HUDEP-2 (cell line): ENCODE data around the gene PTPN14.

Experiments
- DNase-seq, 76 experiments: peaks; one replicate each; lab custom pipeline; 2025; ENCODE audit not compliant: unreplicated experiment in 76 of 76; lab: John Stamatoyannopoulos, UW

The PTPN14 gene

DNA sequence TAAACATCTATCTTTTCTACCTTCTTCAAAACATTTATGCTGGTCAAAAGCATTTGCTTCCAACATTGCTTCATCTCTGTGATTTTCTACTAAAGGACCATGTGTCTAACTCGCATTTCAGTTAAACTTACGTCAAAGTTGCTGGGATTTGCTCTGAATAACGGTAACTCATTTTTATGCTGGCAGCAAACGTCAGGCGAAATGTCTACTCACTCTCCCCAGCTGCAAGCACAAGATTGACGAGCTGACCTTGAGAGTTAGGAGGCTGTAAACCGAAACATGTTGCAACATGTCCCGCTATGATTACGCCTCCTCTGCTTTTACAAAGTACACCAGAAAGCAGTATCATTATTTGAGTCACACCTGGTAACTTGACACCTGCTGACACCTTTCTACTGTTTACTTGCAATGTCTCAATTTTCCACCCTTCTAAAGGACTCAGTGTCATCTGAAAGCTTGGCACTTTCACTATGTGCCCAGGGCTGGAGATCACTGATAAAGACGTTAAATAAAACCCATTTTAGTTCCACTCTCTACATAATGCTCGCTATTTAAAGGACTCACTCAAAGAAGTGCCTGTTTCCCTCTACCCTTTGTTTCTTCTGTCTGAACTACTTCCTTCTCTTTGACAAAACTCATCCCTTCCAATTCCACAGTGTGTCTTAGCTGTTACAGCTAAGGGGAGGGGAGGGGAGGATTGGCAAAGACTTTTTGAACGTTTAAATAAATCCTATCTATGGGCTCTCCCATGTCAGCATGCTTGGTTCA is 111.9 kb downstream of the PTPN14 start:
- peak in 5 of 76 experiments; percentile 3 to 27 (median 14) for DNase-seq

- DNase-seq = no peak
Measured at GRCh38 chr1:214438530-214438929, 112.9 kb downstream of the PTPN14 start.

GRCh38 chr1:214438075-214438474 is 113.3 kb downstream of the PTPN14 start:
- DNase-seq = no peak

DNA sequence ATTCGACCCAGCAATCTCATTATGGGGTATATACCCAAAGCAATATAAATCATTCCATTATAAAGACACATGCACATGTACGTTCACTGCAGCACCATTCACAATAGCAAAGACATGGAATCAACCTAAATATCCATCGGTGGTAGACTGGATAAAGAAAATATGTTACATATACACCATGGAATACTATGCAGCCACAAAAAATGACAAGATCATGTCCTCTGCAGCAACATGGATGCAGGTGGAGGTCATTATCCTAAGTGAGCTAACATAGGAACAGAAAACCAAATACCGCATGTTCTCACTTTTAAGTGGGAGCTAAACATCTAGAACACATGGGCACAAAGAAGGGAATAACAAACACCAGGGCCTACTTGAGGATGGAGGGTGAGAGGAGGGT is 115.5 kb downstream of the PTPN14 start:
- DNase-seq = no peak

- no peak for DNase-seq
Measured at GRCh38 chr1:214432245-214432644, 119.2 kb downstream of the PTPN14 start.

- no peak for DNase-seq
Measured at GRCh38 chr1:214429951-214430770, 121.2 kb downstream of the PTPN14 start.

DNA sequence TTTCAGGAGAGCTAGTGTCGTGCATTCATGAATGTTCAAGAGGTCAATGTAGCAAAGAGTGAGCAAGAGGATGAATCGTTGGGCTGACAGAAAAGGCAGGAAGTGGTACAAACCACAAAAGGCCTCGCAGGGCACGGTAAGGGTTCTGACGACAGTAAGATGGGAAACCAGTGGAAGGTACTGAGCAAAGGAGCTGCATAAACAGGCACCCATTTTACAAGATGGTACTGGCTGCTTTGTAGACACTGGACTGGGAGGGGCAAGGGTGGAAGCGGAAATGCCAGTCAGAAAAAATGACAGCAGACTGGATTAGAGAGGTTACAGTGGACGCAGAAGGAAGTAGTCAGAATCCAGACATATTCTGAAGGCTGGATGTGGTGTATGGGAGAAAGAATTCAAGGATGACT is 123.5 kb downstream of the PTPN14 start:
- DNase-seq = no peak

GRCh38 chr1:214426426-214426812 is 125.0 kb downstream of the PTPN14 start:
- no peak for DNase-seq

DNA sequence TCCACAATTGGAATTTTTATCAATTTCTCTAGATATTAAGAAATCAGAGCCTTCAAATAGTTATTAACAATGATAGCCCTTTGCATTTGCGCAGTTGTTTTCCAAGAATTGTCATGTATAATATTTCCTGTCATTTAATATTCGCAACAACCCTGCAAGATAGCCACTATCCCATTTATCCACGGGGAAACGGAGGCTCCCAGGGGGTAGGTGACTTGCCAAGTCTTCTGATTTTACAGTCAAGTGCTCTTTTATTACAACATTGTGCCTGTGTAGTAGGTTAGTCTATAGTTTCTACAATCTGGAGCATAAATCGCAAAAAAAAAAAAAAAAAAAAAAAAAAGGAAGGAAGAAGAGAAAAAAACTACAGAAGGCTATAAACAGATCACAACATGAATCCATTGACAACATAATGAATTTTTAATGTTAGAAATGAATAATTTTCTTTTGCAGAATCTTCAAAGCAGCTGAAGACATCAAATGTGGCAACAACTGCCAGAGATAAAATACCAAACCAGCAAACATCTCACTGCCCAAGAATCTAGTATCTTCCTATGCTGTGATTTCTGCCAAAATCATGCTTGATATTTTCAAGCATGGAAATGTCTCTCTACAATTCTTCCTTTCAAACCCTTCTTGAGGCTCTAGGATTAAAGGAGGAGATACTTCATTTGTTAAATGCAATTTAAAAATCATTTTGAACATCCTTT is 125.5 kb downstream of the PTPN14 start:
- DNase-seq = no peak

DNA sequence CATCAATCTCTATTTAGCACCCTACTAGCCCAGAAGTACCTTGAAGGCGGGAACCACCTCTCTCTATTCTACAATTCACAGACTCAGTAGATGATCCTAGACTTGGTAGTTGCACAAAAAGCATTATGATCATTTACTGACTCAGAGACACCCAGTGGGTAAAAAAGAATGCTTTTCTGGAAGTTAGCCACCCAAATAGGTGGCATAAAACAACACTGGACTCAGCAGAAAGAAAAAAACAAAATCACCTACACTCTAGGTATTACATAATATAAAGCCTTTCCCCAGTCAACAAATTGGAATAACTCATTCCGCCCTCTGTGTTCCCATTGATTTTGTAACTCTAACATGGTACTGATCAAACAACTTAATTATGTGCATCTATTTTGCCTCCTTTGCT is 126.3 kb downstream of the PTPN14 start:
- DNase-seq = no peak

- DNase-seq = no peak
Measured at GRCh38 chr1:214423045-214423444, 128.4 kb downstream of the PTPN14 start.

GRCh38 chr1:214422137-214422671 is 129.2 kb downstream of the PTPN14 start:
- DNase-seq = no peak

DNA sequence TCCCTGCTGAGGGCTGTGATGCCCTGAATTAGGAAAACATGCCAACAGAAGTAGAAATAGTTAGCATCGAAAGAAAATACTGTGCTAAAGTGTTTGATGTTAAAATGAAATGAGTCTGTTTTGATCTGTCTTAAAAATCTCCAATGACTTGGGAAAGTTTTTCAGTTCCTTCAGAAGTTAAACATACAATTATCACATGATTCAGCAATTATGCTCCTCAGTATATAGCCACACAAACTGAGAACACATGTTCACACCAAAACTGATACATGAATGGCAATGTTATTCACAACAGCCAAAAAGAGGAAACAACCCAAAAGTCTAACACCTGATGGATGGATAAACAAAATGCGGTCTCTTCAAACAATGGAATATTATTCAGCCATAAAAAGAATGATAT is 130.6 kb downstream of the PTPN14 start:
- DNase-seq = no peak

- DNase-seq = no peak
Measured at GRCh38 chr1:214420341-214420740, 131.1 kb downstream of the PTPN14 start.

- DNase-seq = peak in 39 of 76 experiments; percentile 1 to 72 (median 18)
Measured at GRCh38 chr1:214419650-214420049, 131.8 kb downstream of the PTPN14 start.

GRCh38 chr1:214418391-214418790 is 133.0 kb downstream of the PTPN14 start:
- no peak for DNase-seq

- DNase-seq = no peak
Measured at GRCh38 chr1:214417545-214418210, 133.7 kb downstream of the PTPN14 start.

DNA sequence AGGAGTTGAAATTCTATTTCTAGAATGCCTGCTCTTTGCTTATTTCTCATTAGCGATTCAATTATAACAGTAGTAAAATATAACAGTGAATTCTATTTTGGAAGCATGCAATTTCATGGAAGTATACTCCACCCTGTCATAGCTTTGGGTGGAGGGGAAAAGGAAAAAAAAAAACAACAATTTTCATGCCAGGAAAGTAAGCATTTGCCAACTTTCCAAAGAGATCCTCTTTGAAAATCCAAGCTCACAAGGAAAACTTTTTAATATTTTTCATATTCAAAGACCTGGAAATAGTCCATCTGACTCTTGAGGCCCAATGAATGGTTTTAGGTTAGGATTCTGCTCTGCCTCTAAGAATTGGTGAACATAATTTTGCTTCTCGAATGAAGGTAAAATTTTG is 134.5 kb downstream of the PTPN14 start:
- DNase-seq = no peak

GRCh38 chr1:214416417-214416816 is 135.0 kb downstream of the PTPN14 start:
- DNase-seq = no peak

- DNase-seq = no peak
Measured at GRCh38 chr1:214415131-214415530, 136.3 kb downstream of the PTPN14 start.

GRCh38 chr1:214414691-214415090 is 136.7 kb downstream of the PTPN14 start:
- no peak for DNase-seq
